Transverse colon (tissue), 4 donors: Measurements from ENCODE around the gene C22orf15. TPM values are rescaled to one million over a fixed set of nuclear protein-coding genes. Genes with fewer than 3 reads are reported as not detected.

Experiments
- DNase-seq: peaks from one replicate; pipeline ENCODE4 v3.0.0-alpha.2; 2019
- H3K27ac ChIP-seq, 4 donors: fragments of 200-600 bp; sonication (generic); 2 replicates each; pipeline ENCODE4 v1.5.1; 2016 to 2018; ENCODE audit warnings: inconsistent platforms in 4 of 4
- H3K27me3 ChIP-seq: fragments of 200-600 bp; sonication (generic); 2 replicates; pipeline ENCODE4 v1.5.1; 2017; ENCODE audit warnings: inconsistent platforms
- H3K36me3 ChIP-seq, 4 donors: fragments of 200-600 bp; sonication (generic); 2 replicates each; pipeline ENCODE4 v1.5.1; 2017 to 2019; ENCODE audit warnings: inconsistent platforms in 4 of 4
- H3K4me1 ChIP-seq, 4 donors: fragments of 200-600 bp; sonication (generic); 2 replicates each; pipeline ENCODE4 v1.5.1; 2017 to 2020; ENCODE audit warnings: inconsistent platforms in 4 of 4
- H3K4me3 ChIP-seq, 4 donors: fragments of 200-600 bp; sonication (generic); 1 replicate in 1 of 4; 2 replicates in 3 of 4; pipeline versions ENCODE4 v1.5.1 to v1.6.1; 2017 to 2019; ENCODE audit warnings: inconsistent platforms in 4 of 4
- H3K9me3 ChIP-seq, 2 donors: fragments of 200-600 bp; sonication (generic); 2 replicates each; pipeline ENCODE4 v1.5.1; 2017 to 2019; ENCODE audit warnings: inconsistent platforms in 2 of 2
- EP300 ChIP-seq: sonication (generic); formaldehyde crosslinking; IDR thresholded peaks from one replicate; pipeline ENCODE4 v1.6.1; 2017; ENCODE audit warnings: antibody characterized with exemption, low read depth
- POLR2A ChIP-seq: fragments of 450-650 bp; IDR thresholded peaks from one replicate; pipeline ENCODE4 v1.6.1; 2016; ENCODE audit warnings: antibody characterized with exemption, mild to moderate bottlenecking, moderate library complexity
- POLR2AphosphoS5 ChIP-seq, 3 donors: sonication (generic); formaldehyde crosslinking; IDR thresholded peaks; one replicate each; pipeline ENCODE4 v1.6.1; 2016; ENCODE audit warnings: antibody characterized with exemption in 3 of 3
- whole genome bisulfite sequencing, 2 donors: methylation state at CpG; one replicate each; pipeline ENCODE4 v1.1.5; 2018; ENCODE audit warnings: low coverage in 1 of 2; 5-methylcytosine and 5-hydroxymethylcytosine counted together
- in situ Hi-C, 4 donors: fragments of 200-750 bp; cut with MboI; loops; one replicate each; pipeline versions ENCODE4 v1.15.0 to v1.15.1; 2017; ENCODE audit warnings: low sequenced_read_pairs in 3 of 4, low pct_ligation_motif_present in 1 of 4, low pct_unique_long_range_greater_than_20kb in 1 of 4
- intact Hi-C: fragments of 100-400 bp; cut with DNase I; formaldehyde crosslinking; loops from one replicate; pipeline ENCODE4 v1.15.1; 2023; ENCODE audit warnings: low total_unique reads
- total RNA-seq, 4 donors: library from RNA; depleted of rRNA; stranded (reverse); fragments of >200 nt; gene quantifications; one replicate each; pipeline ENCODE4 v1.1.0, GENCODE V29; 2016
- TF ChIP-seq, protein P1 (sequence below), 5 experiments: fragments of 200-600 bp in 3 of 5; fragments of 450-650 bp in 2 of 5; sonication (generic) in 3 of 5; IDR thresholded peaks; 1 replicate in 2 of 5; 2 replicates in 3 of 5; pipeline ENCODE4 v1.5.1; 2016 to 2017; ENCODE audit warnings: antibody characterized with exemption in 5 of 5, inconsistent platforms in 3 of 5, mild to moderate bottlenecking in 2 of 5, moderate library complexity in 1 of 5

The C22orf15 gene, protein sequence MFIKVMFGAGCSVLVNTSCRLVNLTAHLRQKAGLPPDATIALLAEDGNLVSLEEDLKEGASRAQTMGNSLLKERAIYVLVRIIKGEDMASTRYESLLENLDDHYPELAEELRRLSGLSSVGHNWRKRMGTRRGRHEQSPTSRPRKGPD
- not detected for total RNA-seq

GRCh38 chr22:23762842-23763578 lies at the start of gene C22orf15:
TSS of gene C22orf15 (plus strand) at chr22:23762990. CDS start at chr22:23763307, 317 bp downstream.
- TF ChIP-seq POLR2A (no peak), POLR2AphosphoS5 (IDR thresholded peaks at IDR 0.05) (no peak), EP300 (no peak)
- TF ChIP-seq, protein P1, sequence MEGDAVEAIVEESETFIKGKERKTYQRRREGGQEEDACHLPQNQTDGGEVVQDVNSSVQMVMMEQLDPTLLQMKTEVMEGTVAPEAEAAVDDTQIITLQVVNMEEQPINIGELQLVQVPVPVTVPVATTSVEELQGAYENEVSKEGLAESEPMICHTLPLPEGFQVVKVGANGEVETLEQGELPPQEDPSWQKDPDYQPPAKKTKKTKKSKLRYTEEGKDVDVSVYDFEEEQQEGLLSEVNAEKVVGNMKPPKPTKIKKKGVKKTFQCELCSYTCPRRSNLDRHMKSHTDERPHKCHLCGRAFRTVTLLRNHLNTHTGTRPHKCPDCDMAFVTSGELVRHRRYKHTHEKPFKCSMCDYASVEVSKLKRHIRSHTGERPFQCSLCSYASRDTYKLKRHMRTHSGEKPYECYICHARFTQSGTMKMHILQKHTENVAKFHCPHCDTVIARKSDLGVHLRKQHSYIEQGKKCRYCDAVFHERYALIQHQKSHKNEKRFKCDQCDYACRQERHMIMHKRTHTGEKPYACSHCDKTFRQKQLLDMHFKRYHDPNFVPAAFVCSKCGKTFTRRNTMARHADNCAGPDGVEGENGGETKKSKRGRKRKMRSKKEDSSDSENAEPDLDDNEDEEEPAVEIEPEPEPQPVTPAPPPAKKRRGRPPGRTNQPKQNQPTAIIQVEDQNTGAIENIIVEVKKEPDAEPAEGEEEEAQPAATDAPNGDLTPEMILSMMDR (IDR thresholded peaks at IDR 0.05): no peak
- intact Hi-C loops: no loop called here
- no peak within 1 kb of the TSS for H3K27ac ChIP-seq

GRCh38 chr22:23713696-23714595 lies 48.8 kb upstream of the C22orf15 start:
- Histone ChIP-seq H3K27me3 (no peaks in the 10 kb centered on the region), H3K36me3 (peaks cover 0 to 24% (median 9%) of the 10 kb centered on the region in 4 donors), H3K4me1 (peaks cover 9 to 19% (median 12%) of the 10 kb centered on the region in 4 donors), H3K27ac (no peak overlapping the region), H3K9me3 (no peaks in the 10 kb centered on the region), H3K4me3 (no peak overlapping the region)
- no peak for DNase-seq
- intact Hi-C loops: no loop called here
- WGBS, 2 donors: 91 to 97% methylated on average over 5 to 28 of the region's 28 CpGs
- TF ChIP-seq, protein P1 (IDR thresholded peaks at IDR 0.05): no peak
- TF ChIP-seq EP300: no peak
- TF ChIP-seq POLR2A: no peak
- TF ChIP-seq POLR2AphosphoS5 (IDR thresholded peaks at IDR 0.05): no peak
- in situ Hi-C loops: no loop called here

More at GRCh38 chr22:23762842-23763578, at the start of gene C22orf15:
- no peak for DNase-seq
- Histone ChIP-seq H3K27me3 (no peaks in the 10 kb centered on the region), H3K4me3 (peak within 1 kb of the TSS in 1 of 4 donors; percentile 22), H3K9me3 (no peaks in the 10 kb centered on the region), H3K36me3 (no peaks in the 10 kb centered on the region), H3K4me1 (peaks cover 4 to 40% (median 19%) of the 10 kb centered on the region in 4 donors)
- 56% methylated on average over 9 to 23 of the region's 23 CpGs for WGBS, 2 donors
- in situ Hi-C loops: no loop called here

DNA sequence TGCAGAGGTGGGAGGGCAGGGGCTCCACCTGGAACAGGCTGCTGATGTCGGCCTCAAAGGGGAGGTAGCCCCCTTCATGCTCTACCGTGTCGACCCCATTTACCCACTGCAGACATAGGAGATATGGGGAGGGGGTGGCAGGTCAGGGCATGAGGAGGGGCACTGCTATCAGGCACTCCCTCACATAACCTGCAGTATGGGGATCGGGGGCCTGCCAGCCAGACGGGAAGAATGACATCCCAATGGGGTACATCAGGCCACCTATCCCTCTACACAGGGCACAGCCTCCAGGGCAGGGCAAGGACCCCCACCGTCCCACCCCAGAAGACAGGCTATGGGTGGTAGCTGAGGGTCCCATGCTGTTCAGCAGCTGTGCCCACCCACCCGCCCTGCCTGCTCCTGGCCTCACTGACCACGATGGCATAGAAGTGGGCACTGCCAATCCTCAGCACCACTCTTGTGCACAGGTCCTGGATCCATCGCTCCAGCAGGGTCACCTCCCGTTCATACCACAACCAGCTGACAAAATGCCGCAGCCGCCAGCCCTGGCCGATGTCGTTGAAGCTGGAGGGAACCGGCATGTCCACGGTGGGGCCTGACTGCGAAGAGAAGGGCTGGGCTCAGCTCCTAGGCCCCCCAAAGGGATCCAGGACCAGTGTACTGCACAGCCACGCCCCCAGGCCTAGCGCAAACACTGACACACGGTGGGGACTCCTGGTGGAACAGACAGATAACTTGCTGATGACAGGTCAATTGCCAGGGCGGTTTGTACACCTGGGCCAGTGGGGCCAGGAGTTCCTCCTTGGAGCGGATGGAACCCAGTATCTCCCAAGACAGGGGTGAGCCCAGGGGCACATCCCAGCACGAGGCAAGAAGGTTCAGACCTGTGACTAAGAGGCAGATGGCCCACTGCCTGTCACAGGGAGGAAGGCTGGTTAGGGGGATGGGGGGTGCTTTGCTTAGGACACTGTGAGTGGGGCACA lies 47.9 kb upstream of the C22orf15 start:
- WGBS, 2 donors: 90% methylated on average over 22 of the region's 23 CpGs; no CpG with 5 or more reads in 1 of the 2 donors
- Histone ChIP-seq H3K4me1 (peaks cover 9 to 19% (median 12%) of the 10 kb centered on the region in 4 donors), H3K9me3 (no peaks in the 10 kb centered on the region), H3K27ac (no peak overlapping the region), H3K27me3 (no peaks in the 10 kb centered on the region), H3K36me3 (peaks cover 0 to 18% (median 3%) of the 10 kb centered on the region in 4 donors), H3K4me3 (no peak overlapping the region)
- in situ Hi-C loops: no loop called here
- intact Hi-C loops: no loop called here
- TF ChIP-seq, protein P1 (IDR thresholded peaks at IDR 0.05): no peak
- no peak for TF ChIP-seq EP300
- TF ChIP-seq POLR2AphosphoS5 (IDR thresholded peaks at IDR 0.05): no peak
- TF ChIP-seq POLR2A: no peak
- no peak for DNase-seq
